GM12872 (cell line): ENCODE measurements around the gene FHIP2A.

Source experiments
- TF ChIP-seq, protein P1 (sequence below): IDR thresholded peaks from 3 replicates; pipeline ENCODE4 v1.5.1; 2011; ENCODE audit warnings: low read depth, mild to moderate bottlenecking, low read length, moderate library complexity; ENCODE audit not compliant: insufficient read depth

Gene FHIP2A

DNA sequence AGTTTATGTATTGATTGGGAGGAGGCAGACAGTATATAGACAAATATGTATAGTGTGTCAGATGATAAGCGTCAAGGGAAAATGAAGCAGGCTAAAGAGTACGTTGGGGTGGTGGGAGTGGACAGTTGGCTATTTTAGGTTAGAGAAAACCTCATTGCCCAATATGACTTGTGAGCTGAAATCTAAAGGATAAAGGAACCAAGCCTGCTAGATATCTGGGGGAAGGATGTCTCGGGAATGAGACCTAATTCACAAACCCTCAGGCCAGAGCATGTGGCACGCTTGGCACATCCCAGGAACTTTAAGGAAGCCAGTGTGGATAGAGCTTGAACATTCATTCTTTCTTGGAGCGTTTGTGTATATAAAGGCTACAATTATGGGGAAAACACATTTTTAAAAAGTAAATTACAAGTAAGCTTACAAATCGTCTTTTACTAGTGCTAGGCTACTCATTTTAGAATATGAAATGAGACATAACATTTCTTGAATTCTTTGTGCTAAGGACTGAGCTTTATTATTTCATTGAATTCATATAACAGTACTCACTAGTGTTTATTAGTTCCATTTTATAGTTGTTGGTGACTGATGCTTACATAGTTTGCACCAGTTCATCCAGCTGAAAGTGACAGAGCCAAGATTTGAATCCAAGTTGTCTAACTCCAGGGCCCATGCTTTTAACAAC lies 9.7 kb downstream of the FHIP2A start:
- TF ChIP-seq, protein P1, sequence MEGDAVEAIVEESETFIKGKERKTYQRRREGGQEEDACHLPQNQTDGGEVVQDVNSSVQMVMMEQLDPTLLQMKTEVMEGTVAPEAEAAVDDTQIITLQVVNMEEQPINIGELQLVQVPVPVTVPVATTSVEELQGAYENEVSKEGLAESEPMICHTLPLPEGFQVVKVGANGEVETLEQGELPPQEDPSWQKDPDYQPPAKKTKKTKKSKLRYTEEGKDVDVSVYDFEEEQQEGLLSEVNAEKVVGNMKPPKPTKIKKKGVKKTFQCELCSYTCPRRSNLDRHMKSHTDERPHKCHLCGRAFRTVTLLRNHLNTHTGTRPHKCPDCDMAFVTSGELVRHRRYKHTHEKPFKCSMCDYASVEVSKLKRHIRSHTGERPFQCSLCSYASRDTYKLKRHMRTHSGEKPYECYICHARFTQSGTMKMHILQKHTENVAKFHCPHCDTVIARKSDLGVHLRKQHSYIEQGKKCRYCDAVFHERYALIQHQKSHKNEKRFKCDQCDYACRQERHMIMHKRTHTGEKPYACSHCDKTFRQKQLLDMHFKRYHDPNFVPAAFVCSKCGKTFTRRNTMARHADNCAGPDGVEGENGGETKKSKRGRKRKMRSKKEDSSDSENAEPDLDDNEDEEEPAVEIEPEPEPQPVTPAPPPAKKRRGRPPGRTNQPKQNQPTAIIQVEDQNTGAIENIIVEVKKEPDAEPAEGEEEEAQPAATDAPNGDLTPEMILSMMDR: no peak

DNA sequence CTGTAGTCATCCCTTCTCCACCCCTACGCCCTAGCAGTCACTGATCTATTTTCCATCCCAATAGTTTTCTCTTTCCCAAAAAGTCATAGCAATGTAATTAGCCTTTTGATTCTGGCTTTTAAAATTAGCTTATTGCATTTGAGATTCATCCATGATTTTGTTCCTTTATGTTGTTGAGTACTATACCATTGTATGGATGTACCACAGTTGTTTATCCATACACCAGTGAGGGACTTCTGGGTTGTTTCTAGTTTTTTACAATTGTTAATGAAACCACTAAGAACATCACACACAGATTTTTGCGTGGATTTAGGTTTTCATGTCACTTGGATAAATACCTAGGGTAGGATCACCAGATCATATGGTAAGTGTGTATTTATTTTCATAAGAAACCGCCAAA lies 16.1 kb downstream of the FHIP2A start:
- TF ChIP-seq, protein P1: no peak

DNA sequence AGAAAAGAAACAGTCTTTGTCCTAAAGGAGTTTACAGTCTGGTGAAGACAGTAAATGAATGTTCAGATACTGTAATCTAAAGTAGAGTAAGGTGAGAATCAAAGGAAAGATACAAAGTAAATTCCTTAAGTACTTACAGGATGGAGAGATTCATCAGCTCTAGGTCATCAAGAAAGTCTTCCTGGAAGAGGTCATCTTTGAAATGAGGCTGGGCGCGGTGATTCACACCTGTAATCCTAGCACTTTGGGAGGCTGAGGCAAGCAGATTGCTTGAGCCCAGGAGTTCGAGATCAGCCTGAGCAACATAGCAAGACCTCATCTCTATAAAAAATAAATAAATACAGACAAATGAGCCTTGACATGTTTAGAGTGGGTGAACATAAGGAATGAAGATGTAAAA lies 18.3 kb downstream of the FHIP2A start:
- TF ChIP-seq, protein P1: no peak

DNA sequence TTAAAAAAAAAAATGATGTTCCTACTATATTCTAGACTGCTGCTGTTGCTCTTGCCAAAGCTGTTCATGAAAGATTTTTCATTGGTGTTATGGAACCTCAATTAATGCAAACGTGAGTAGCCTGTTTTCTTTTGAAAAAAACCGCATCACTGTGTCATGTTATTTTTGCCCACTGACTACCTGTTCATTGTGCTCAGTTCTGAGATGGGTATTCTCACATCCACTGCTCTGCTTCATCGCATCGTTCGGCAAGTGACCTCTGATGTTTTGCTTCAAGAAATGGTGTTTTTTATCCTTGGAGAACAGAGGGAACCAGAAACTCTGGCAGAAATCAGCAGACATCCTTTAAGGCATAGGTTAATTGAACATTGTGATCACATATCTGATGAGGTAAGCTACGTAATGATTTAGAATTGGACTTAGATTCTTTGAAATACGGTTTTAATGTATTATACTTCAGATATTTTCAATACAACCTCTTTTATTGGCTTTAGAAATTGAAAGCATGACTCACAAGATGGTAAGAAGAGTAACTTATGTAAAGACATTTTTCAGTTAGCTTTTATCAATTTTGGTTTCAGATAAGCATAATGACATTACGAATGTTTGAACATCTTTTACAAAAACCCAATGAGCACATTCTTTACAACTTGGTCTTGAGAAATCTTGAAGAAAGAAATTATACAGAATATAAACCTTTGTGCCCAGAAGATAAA lies 24.6 kb downstream of the FHIP2A start:
- TF ChIP-seq, protein P1: no peak

DNA sequence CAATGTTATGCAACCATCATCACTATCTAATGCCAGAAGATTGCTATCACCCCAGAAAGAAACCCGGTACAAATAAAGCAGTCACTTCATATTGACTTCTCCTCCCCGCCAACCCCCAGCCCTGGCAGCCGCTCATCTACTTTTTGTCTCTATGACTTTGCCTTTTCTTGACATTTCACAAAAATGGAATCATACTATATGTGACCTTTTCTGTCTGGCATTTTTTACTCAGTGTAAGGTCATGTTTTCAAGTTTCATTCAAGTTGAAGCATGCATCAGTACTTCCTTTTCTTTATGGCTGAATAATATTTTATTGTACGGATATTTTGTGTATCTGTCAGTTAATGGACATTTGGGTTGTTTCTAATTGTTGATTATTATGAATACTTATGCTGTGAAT lies 28.1 kb downstream of the FHIP2A start:
- TF ChIP-seq, protein P1: no peak

DNA sequence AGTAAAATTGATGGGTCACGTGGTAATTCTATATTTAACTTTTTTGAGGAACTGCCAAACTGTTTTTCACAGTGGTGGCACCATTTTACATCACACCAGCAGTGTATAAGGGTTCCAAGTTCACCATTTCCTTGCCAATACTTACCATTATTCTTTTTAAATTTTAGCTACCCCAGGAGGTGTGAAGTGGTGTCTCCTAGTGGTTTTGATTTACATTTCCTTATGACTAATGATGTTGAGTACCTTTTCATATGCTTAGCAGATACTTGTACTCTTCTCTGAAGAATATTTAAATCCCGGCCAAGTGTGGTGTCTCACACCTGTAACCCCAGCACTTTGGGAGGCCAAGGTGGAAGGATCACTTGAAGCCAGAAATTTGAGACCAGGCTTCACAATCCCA lies 28.5 kb downstream of the FHIP2A start:
- TF ChIP-seq, protein P1: no peak

DNA sequence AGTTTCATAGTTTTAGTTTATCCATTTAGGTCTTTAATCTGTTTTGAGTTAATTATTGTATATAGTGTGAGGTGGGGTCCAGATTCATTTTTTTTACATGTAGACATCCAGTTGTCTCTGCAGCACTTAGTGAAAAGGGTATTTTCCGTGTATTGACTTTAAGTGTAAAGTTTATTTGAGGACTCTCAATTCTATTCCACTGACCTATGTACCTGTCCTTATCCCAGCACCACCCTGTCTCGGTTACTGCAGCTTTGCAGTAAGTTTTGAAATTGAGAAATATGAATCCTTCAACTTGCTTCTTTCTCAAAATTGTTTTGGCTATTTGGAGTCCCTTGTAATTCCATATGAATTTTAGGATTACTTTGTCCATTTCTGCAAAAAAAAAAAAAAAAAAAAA lies 29.8 kb downstream of the FHIP2A start:
- TF ChIP-seq, protein P1: no peak
